ENCODE data around the gene XIRP1.

Gene XIRP1

GRCh38 chr3:39181408-39182335 is 10.7 kb downstream of the XIRP1 start:
- H3K4me3 ChIP-seq (ENCODE audit: low read depth, low read length), result no peak overlapping the region

GRCh38 chr3:39180546-39181346 is 11.6 kb downstream of the XIRP1 start:
- TF ChIP-seq CTCF (conservative IDR thresholded peaks at IDR 0.05; ENCODE audit: low read depth, low read length), result peak; percentile 21

More at GRCh38 chr3:39181408-39182335, 10.7 kb downstream of the XIRP1 start:
- TF ChIP-seq CTCF (conservative IDR thresholded peaks at IDR 0.05; ENCODE audit: low read depth, low read length), result no peak
- DNase-seq (ENCODE audit: low read depth), result no peak

GRCh38 chr3:39180183-39180545 is 12.2 kb downstream of the XIRP1 start:
- no peak for DNase-seq (ENCODE audit: low read depth)
- no peak for TF ChIP-seq CTCF (conservative IDR thresholded peaks at IDR 0.05; ENCODE audit: low read depth, low read length)

More at GRCh38 chr3:39180546-39181346, 11.6 kb downstream of the XIRP1 start:
- DNase-seq (ENCODE audit: low read depth), result peak; percentile 84
- peak overlapping the region; percentile 51 for H3K4me3 ChIP-seq (ENCODE audit: low read depth, low read length)

GRCh38 chr3:39178553-39178952 is 13.8 kb downstream of the XIRP1 start:
- peak; percentile 62 for DNase-seq (ENCODE audit: low read depth)
- no peak for TF ChIP-seq CTCF (conservative IDR thresholded peaks at IDR 0.05; ENCODE audit: low read depth, low read length)
- no peak overlapping the region for H3K4me3 ChIP-seq (ENCODE audit: low read depth, low read length)

More at GRCh38 chr3:39180183-39180545, 12.2 kb downstream of the XIRP1 start:
- H3K4me3 ChIP-seq (ENCODE audit: low read depth, low read length), result peak overlapping the region; percentile 51

- peak; percentile 95 for DNase-seq (ENCODE audit: low read depth)
- TF ChIP-seq CTCF (conservative IDR thresholded peaks at IDR 0.05; ENCODE audit: low read depth, low read length), result no peak
- peak overlapping the region; percentile 61 for H3K4me3 ChIP-seq (ENCODE audit: low read depth, low read length)
Measured at GRCh38 chr3:39177708-39178332, 14.6 kb downstream of the XIRP1 start.

GRCh38 chr3:39176025-39176714 is 16.2 kb downstream of the XIRP1 start:
- no peak for DNase-seq (ENCODE audit: low read depth)
- TF ChIP-seq CTCF (conservative IDR thresholded peaks at IDR 0.05; ENCODE audit: low read depth, low read length), result no peak
- H3K4me3 ChIP-seq (ENCODE audit: low read depth, low read length), result no peak overlapping the region
